Measurements from ENCODE around the gene DOCK11. TPM values are rescaled to one million over a fixed set of nuclear protein-coding genes. Genes with fewer than 3 reads are reported as not detected.

DOCK11 gene
- total and polyA plus RNA-seq, 2 donors (not counting 1 experiment from before 2014, with no cell fraction given), result 40.1 to 85.3 TPM

DNA sequence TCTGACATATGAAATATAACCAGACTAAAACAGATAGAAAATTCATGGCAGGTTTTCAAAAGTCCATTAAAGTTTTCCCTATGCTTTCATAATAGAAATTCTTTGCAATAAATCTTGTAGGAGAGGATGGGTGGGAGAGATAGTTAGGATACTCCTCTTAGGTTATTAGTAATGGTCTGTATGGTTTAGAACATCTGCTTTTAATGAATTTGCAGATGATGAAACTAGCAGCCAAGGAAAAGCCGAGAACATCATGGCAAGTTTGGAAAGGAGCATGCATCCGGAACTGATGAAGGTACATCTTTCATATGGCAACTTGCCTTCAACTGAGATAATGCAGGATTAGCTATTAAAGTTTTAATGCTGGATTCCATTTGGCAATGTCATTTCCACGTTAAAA lies 70.7 kb downstream of the DOCK11 start:
- no peak overlapping the region for H2AFZ ChIP-seq (ENCODE audit: low read length)
- no peaks in the 10 kb centered on the region for H3K36me3 ChIP-seq (ENCODE audit: control insufficient read depth, insufficient read depth, low read length)
- no peak overlapping the region for H3K27ac ChIP-seq (ENCODE audit: insufficient read depth, low read length)
- no peaks in the 10 kb centered on the region for H3K4me1 ChIP-seq (ENCODE audit: control insufficient read depth, extremely low read depth, insufficient read depth, low read length)
- H3K9ac ChIP-seq (ENCODE audit: insufficient read depth, low read length), result no peak overlapping the region
- H3K4me2 ChIP-seq (ENCODE audit: extremely low read depth, insufficient read depth, low read length), result no peak overlapping the region
- H3K9me3 ChIP-seq (ENCODE audit: control insufficient read depth, insufficient read depth, low read depth, low read length), result no peaks in the 10 kb centered on the region
- no peak overlapping the region for H3K4me3 ChIP-seq (replicated peaks in 1 of 4; ENCODE audit: control extremely low read depth in 1 of 4, insufficient read depth in 1 of 4, low read depth in 3 of 4, low read length in 4 of 4)
- H3K79me2 ChIP-seq (ENCODE audit: control insufficient read depth, insufficient read depth, low read length), result no peaks in the 10 kb centered on the region
- DNase-seq (ENCODE audit: low read depth in 2 of 2), result peak in 1 of 2 donors; percentile 25
- H3K27me3 ChIP-seq (ENCODE audit: control insufficient read depth, insufficient read depth, low read length), result no peaks in the 10 kb centered on the region
- H4K20me1 ChIP-seq (ENCODE audit: control insufficient read depth, extremely low read depth, insufficient read depth, low read length), result no peaks in the 10 kb centered on the region
- TF ChIP-seq, protein P1, sequence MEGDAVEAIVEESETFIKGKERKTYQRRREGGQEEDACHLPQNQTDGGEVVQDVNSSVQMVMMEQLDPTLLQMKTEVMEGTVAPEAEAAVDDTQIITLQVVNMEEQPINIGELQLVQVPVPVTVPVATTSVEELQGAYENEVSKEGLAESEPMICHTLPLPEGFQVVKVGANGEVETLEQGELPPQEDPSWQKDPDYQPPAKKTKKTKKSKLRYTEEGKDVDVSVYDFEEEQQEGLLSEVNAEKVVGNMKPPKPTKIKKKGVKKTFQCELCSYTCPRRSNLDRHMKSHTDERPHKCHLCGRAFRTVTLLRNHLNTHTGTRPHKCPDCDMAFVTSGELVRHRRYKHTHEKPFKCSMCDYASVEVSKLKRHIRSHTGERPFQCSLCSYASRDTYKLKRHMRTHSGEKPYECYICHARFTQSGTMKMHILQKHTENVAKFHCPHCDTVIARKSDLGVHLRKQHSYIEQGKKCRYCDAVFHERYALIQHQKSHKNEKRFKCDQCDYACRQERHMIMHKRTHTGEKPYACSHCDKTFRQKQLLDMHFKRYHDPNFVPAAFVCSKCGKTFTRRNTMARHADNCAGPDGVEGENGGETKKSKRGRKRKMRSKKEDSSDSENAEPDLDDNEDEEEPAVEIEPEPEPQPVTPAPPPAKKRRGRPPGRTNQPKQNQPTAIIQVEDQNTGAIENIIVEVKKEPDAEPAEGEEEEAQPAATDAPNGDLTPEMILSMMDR (conservative IDR thresholded peaks at IDR 0.05 in 1 of 2, IDR thresholded peaks at IDR 0.05 in 1 of 2; ENCODE audit: low read depth in 1 of 2, low read length in 2 of 2), result no peak
- no peak for TF ChIP-seq EZH2 (IDR thresholded peaks at IDR 0.05; ENCODE audit: low read length, missing control alignments)

DNA sequence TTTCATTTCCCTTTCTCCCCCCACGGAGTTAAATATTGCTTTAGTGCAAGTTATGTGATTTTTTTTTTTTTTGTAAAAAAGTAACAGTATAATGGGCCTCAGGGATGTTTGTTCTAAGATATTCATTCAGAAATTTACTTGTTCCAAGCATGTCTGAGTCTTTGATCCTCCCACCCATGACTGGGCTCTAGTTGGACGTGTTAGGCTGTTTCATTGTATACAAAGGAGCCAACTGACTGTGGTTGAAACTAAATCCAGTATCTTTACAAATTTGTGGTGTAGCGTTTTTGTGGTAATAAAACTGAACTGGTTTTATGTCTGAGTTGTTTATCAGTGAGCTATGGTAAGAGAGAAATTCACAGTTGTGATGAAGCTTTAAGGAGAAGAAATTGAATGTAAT lies 74.1 kb downstream of the DOCK11 start:
- H3K36me3 ChIP-seq (ENCODE audit: control insufficient read depth, insufficient read depth, low read length), result no peaks in the 10 kb centered on the region
- no peak overlapping the region for H3K4me3 ChIP-seq (replicated peaks in 1 of 4; ENCODE audit: control extremely low read depth in 1 of 4, insufficient read depth in 1 of 4, low read depth in 3 of 4, low read length in 4 of 4)
- no peaks in the 10 kb centered on the region for H4K20me1 ChIP-seq (ENCODE audit: control insufficient read depth, extremely low read depth, insufficient read depth, low read length)
- no peak overlapping the region for H2AFZ ChIP-seq (ENCODE audit: low read length)
- H3K27me3 ChIP-seq (ENCODE audit: control insufficient read depth, insufficient read depth, low read length), result no peaks in the 10 kb centered on the region
- no peak overlapping the region for H3K27ac ChIP-seq (ENCODE audit: insufficient read depth, low read length)
- no peaks in the 10 kb centered on the region for H3K9me3 ChIP-seq (ENCODE audit: control insufficient read depth, insufficient read depth, low read depth, low read length)
- no peak overlapping the region for H3K9ac ChIP-seq (ENCODE audit: insufficient read depth, low read length)
- DNase-seq (ENCODE audit: low read depth in 2 of 2), result peak in 1 of 2 donors; percentile 62
- H3K79me2 ChIP-seq (ENCODE audit: control insufficient read depth, insufficient read depth, low read length), result no peaks in the 10 kb centered on the region
- no peak overlapping the region for H3K4me2 ChIP-seq (ENCODE audit: extremely low read depth, insufficient read depth, low read length)
- H3K4me1 ChIP-seq (ENCODE audit: control insufficient read depth, extremely low read depth, insufficient read depth, low read length), result no peaks in the 10 kb centered on the region
- no peak for TF ChIP-seq EZH2 (IDR thresholded peaks at IDR 0.05; ENCODE audit: low read length, missing control alignments)
- TF ChIP-seq, protein P1 (conservative IDR thresholded peaks at IDR 0.05 in 1 of 2, IDR thresholded peaks at IDR 0.05 in 1 of 2; ENCODE audit: low read depth in 1 of 2, low read length in 2 of 2), result no peak

DNA sequence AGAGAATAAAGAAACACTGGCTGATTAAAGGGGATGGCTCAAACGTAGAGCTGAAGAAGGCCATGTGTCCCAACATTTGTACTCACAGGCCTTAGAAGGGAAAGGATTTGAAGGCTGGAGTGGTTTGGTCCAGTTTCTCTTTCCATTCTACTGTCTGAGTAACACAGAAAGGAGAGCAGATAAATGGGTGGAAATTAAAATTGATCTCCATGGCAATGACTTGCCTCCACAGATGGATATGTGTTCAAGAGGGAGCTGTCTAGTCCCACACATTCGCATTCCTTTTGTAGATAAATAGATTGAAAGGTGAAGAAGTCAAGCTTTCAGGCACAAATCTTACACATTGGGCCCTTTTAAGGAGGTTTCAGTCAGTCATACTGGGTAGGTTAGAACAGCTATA lies 74.6 kb downstream of the DOCK11 start:
- Histone ChIP-seq H3K9me3 (ENCODE audit: control insufficient read depth, insufficient read depth, low read depth, low read length) (no peaks in the 10 kb centered on the region), H3K4me3 (replicated peaks in 1 of 4; ENCODE audit: control extremely low read depth in 1 of 4, insufficient read depth in 1 of 4, low read depth in 3 of 4, low read length in 4 of 4) (no peak overlapping the region), H3K79me2 (ENCODE audit: control insufficient read depth, insufficient read depth, low read length) (no peaks in the 10 kb centered on the region), H2AFZ (ENCODE audit: low read length) (no peak overlapping the region), H3K9ac (ENCODE audit: insufficient read depth, low read length) (no peak overlapping the region), H3K4me2 (ENCODE audit: extremely low read depth, insufficient read depth, low read length) (no peak overlapping the region), H3K36me3 (ENCODE audit: control insufficient read depth, insufficient read depth, low read length) (no peaks in the 10 kb centered on the region), H3K4me1 (ENCODE audit: control insufficient read depth, extremely low read depth, insufficient read depth, low read length) (no peaks in the 10 kb centered on the region), H4K20me1 (ENCODE audit: control insufficient read depth, extremely low read depth, insufficient read depth, low read length) (no peaks in the 10 kb centered on the region), H3K27me3 (ENCODE audit: control insufficient read depth, insufficient read depth, low read length) (no peaks in the 10 kb centered on the region), H3K27ac (ENCODE audit: insufficient read depth, low read length) (no peak overlapping the region)
- DNase-seq (ENCODE audit: low read depth in 2 of 2), result no peak
- no peak for TF ChIP-seq EZH2 (IDR thresholded peaks at IDR 0.05; ENCODE audit: low read length, missing control alignments)
- TF ChIP-seq, protein P1 (conservative IDR thresholded peaks at IDR 0.05 in 1 of 2, IDR thresholded peaks at IDR 0.05 in 1 of 2; ENCODE audit: low read depth in 1 of 2, low read length in 2 of 2), result no peak

Data from fibroblast of lung (primary cell).